Measurements from ENCODE around the gene ECE1. TPM values are rescaled to one million over a fixed set of nuclear protein-coding genes. Genes with fewer than 3 reads are reported as not detected.

The ECE1 gene
- total and polyA plus RNA-seq, 2 of the 13 experiments (the other 11 are each of a cell fraction or from before 2014, with no cell fraction given) = 13.5 to 21.2 TPM

- no peak for TF ChIP-seq ZNF512 (CRISPR knock-in tag; IDR thresholded peaks at IDR 0.05)
- TF ChIP-seq SMAD1 (CRISPR knock-in tag; IDR thresholded peaks at IDR 0.05; ENCODE audit: borderline replicate concordance, low read depth) = no peak
- no peak for TF ChIP-seq BORCS8-MEF2B (CRISPR knock-in tag; IDR thresholded peaks at IDR 0.05)
- no peak for TF ChIP-seq ZNF331 (CRISPR knock-in tag; IDR thresholded peaks at IDR 0.05)
- no peak for TF ChIP-seq JUND (CRISPR knock-in tag; IDR thresholded peaks at IDR 0.05)
- no peak for TF ChIP-seq ZNF18 (CRISPR knock-in tag; IDR thresholded peaks at IDR 0.05; ENCODE audit: insufficient replicate concordance)
- no peak for TF ChIP-seq ZNF75D (CRISPR knock-in tag; IDR thresholded peaks at IDR 0.05; ENCODE audit: borderline replicate concordance)
- no peak for TF ChIP-seq ZNF839 (CRISPR knock-in tag; IDR thresholded peaks at IDR 0.05; ENCODE audit: borderline replicate concordance)
- no peak for TF ChIP-seq POGK (CRISPR knock-in tag; conservative IDR thresholded peaks at IDR 0.05)
- TF ChIP-seq ZNF33B (CRISPR knock-in tag; IDR thresholded peaks at IDR 0.05) = no peak
- no peak for TF ChIP-seq SOX6 (IDR thresholded peaks at IDR 0.05)
- TF ChIP-seq SOX6 (CRISPR knock-in tag; IDR thresholded peaks at IDR 0.05) = 0 out of 2 replicates have a peak, but pooled peaks have one; percentile 16
- TF ChIP-seq GFI1 (CRISPR knock-in tag; IDR thresholded peaks at IDR 0.05; ENCODE audit: borderline replicate concordance) = no peak
- no peak for TF ChIP-seq ZNF143 (CRISPR knock-in tag; IDR thresholded peaks at IDR 0.05)
- TF ChIP-seq ZKSCAN8 (CRISPR knock-in tag; IDR thresholded peaks at IDR 0.05; ENCODE audit: borderline replicate concordance) = no peak
- peak; percentile 70; the same call in 1 of the 2 replicates for TF ChIP-seq HNRNPL (IDR thresholded peaks at IDR 0.05; ENCODE audit: low read depth, low read length)
- no peak for TF ChIP-seq IRF9 (CRISPR knock-in tag; IDR thresholded peaks at IDR 0.05; ENCODE audit: borderline replicate concordance)
- peak; percentile 87 for TF ChIP-seq HIC2 (CRISPR knock-in tag; IDR thresholded peaks at IDR 0.05; ENCODE audit: low read depth)
- TF ChIP-seq NR2F1 (CRISPR knock-in tag; IDR thresholded peaks at IDR 0.05) = no peak
- TF ChIP-seq HNRNPH1 (optimal IDR thresholded peaks at IDR 0.05; ENCODE audit: low read depth, low read length) = no peak
- TF ChIP-seq NBN (conservative IDR thresholded peaks at IDR 0.05) = no peak
Observed at GRCh38 chr1:21311016-21311415, 20.8 kb upstream of the ECE1 start (continued).

All from HepG2 (cell line).